A549 (cell line): ENCODE data around the gene DCBLD1. TPM values are rescaled to one million over a fixed set of nuclear protein-coding genes. Genes with fewer than 3 reads are reported as not detected.
A peak's percentile ranks its signal among the peaks of the same experiment; 100 is the strongest.

Experiments
- ATAC-seq, 2 experiments: fragments of 200-7000 bp in 1 of 2; fragments of >200 bp in 1 of 2; cut with Nextera tagmentation in 1 of 2; cut with Tn5 transposase in 1 of 2; 3 replicates each; pipeline versions ENCODE4 v1.8.0 to v1.9.1; 2018 to 2020; ENCODE audit warnings: mild to moderate bottlenecking in 1 of 2, moderate library complexity in 1 of 2
- CTCF ChIA-PET: fragments of 300-600 bp; sonication (Branson Sonifier 250); formaldehyde crosslinking; extraction: SDS; loops from one replicate; lab custom pipeline; 2021; ENCODE audit warnings: antibody characterized with exemption, inconsistent platforms; lab: Yijun Ruan, JAX
- POLR2A ChIA-PET: fragments of 350-600 bp; formaldehyde crosslinking; extraction: SDS; loops from one replicate; lab custom pipeline; 2021; ENCODE audit warnings: antibody characterized with exemption, inconsistent platforms; lab: Yijun Ruan, JAX
- DNase-seq, 2 experiments: peaks; one replicate each; pipeline versions ENCODE4 v3.0.0 to v3.0.0-alpha.2; 2011 to 2016; ENCODE audit warnings: low read depth in 1 of 2, low spot score in 1 of 2
- FAIRE-seq: peaks from 2 replicates; lab custom pipeline; 2011; peaks lifted over from hg19 to GRCh38; lab: Jason Lieb, UNC
- H3K27ac ChIP-seq, 2 experiments: fragments of >200 bp; sonication (Bioruptor Twin); formaldehyde crosslinking; 3 replicates each; pipeline ENCODE4 v1.5.1; 2016 to 2017
- H3K4me1 ChIP-seq: fragments of >200 bp; sonication (Bioruptor Twin); formaldehyde crosslinking; 3 replicates; pipeline ENCODE4 v1.6.1; 2016
- H3K4me2 ChIP-seq: fragments of >200 bp; sonication (Bioruptor Twin); formaldehyde crosslinking; 3 replicates; pipeline ENCODE4 v1.6.1; 2016
- H3K4me3 ChIP-seq: fragments of >200 bp; sonication (Bioruptor Twin); formaldehyde crosslinking; 3 replicates; pipeline ENCODE4 v1.5.1; 2016
- H3K9me3 ChIP-seq: fragments of >200 bp; sonication (Bioruptor Twin); formaldehyde crosslinking; 3 replicates; pipeline ENCODE4 v1.6.1; 2016
- BHLHE40 ChIP-seq: IDR thresholded peaks from 2 replicates; pipeline ENCODE4 v1.6.1; 2012; ENCODE audit warnings: low read depth, low read length, inconsistent platforms
- CEBPB ChIP-seq, 2 experiments: fragments of >200 bp in 1 of 2; sonication (Bioruptor Twin) in 1 of 2; formaldehyde crosslinking in 1 of 2; IDR thresholded peaks; 2 replicates each; pipeline ENCODE4 v1.6.1; 2012 to 2016
- EHF ChIP-seq: fragments of 250-450 bp; sonication (Bioruptor Pico); IDR thresholded peaks from 2 replicates; pipeline ENCODE4 v1.5.0; 2020; ENCODE audit warnings: mild to moderate bottlenecking
- EHMT2 ChIP-seq: fragments of 200-600 bp; sonication (generic); IDR thresholded peaks from 2 replicates; pipeline ENCODE4 v1.6.1; 2016; ENCODE audit warnings: antibody characterized with exemption, low read depth, mild to moderate bottlenecking, moderate library complexity
- ESRRA ChIP-seq: fragments of 150-350 bp; IDR thresholded peaks from 2 replicates; pipeline ENCODE4 v1.6.1; 2014; ENCODE audit warnings: mild to moderate bottlenecking, low read length, borderline replicate concordance
- FOXS1 ChIP-seq: fragments of 250-450 bp; sonication (Bioruptor Pico); IDR thresholded peaks from 2 replicates; pipeline ENCODE4 v1.5.0; 2020; ENCODE audit warnings: mild to moderate bottlenecking, moderate library complexity
- GATA3 ChIP-seq: IDR thresholded peaks from 2 replicates; pipeline ENCODE4 v1.6.1; 2012; ENCODE audit warnings: borderline replicate concordance
- HES2 ChIP-seq: fragments of >200 bp; sonication (Bioruptor Twin); formaldehyde crosslinking; IDR thresholded peaks from 2 replicates; pipeline ENCODE4 v1.6.1; 2016
- HOXB5 ChIP-seq: fragments of 250-450 bp; sonication (Bioruptor Pico); IDR thresholded peaks from 2 replicates; pipeline ENCODE4 v1.5.0; 2020; ENCODE audit warnings: mild to moderate bottlenecking, moderate library complexity
- KDM1A ChIP-seq: fragments of 200-600 bp; sonication (generic); IDR thresholded peaks from 2 replicates; pipeline ENCODE4 v1.6.1; 2016; ENCODE audit warnings: low read depth, mild to moderate bottlenecking
- KDM5A ChIP-seq: fragments of 200-600 bp; sonication (generic); IDR thresholded peaks from 2 replicates; pipeline ENCODE4 v1.6.1; 2016; ENCODE audit warnings: antibody characterized with exemption, mild to moderate bottlenecking
- MAZ ChIP-seq: fragments of 150-350 bp; IDR thresholded peaks from 2 replicates; pipeline ENCODE4 v1.6.1; 2014; ENCODE audit warnings: antibody characterized with exemption, low read depth, low read length, borderline replicate concordance
- MYC ChIP-seq: IDR thresholded peaks from 2 replicates; pipeline ENCODE4 v1.6.1; 2012; ENCODE audit warnings: mild to moderate bottlenecking, inconsistent platforms, low read length, improper control_type of control experiment, borderline replicate concordance
- NFE2L2 ChIP-seq: fragments of 150-350 bp; conservative IDR thresholded peaks from 2 replicates; pipeline ENCODE4 v1.6.1; 2014; ENCODE audit warnings: low read length
- POLR2AphosphoS2 ChIP-seq: conservative IDR thresholded peaks from 2 replicates; pipeline ENCODE4 v1.6.1; 2012; ENCODE audit warnings: low read length, improper control_type of control experiment, inconsistent platforms
- RARB ChIP-seq: fragments of 250-450 bp; sonication (Bioruptor Pico); IDR thresholded peaks from 2 replicates; pipeline ENCODE4 v1.8.0; 2021; ENCODE audit warnings: mild to moderate bottlenecking, moderate library complexity
- RCOR1 ChIP-seq: fragments of 150-350 bp; IDR thresholded peaks from 2 replicates; pipeline ENCODE4 v1.6.1; 2014; ENCODE audit warnings: antibody characterized with exemption, low read length, low read depth
- RFX5 ChIP-seq: fragments of 450-650 bp; IDR thresholded peaks from 2 replicates; pipeline ENCODE4 v1.7.1; 2014; ENCODE audit warnings: antibody characterized with exemption, mild to moderate bottlenecking, moderate library complexity
- RNF2 ChIP-seq: fragments of 200-600 bp; sonication (generic); IDR thresholded peaks from 2 replicates; pipeline ENCODE4 v1.6.1; 2016; ENCODE audit warnings: low read depth, mild to moderate bottlenecking, antibody characterized with exemption, moderate library complexity, borderline replicate concordance
- SREBF2 ChIP-seq: fragments of 450-650 bp; IDR thresholded peaks from 2 replicates; pipeline ENCODE4 v1.6.1; 2014; ENCODE audit warnings: mild to moderate bottlenecking, moderate library complexity
- USF2 ChIP-seq: fragments of 450-650 bp; IDR thresholded peaks from 2 replicates; pipeline ENCODE4 v1.6.1; 2014; ENCODE audit warnings: antibody characterized with exemption
- ZFP36 ChIP-seq: fragments of 450-650 bp; IDR thresholded peaks from 2 replicates; pipeline ENCODE4 v1.6.1; 2014; ENCODE audit warnings: borderline replicate concordance; ENCODE audit not compliant: partially characterized antibody
- ZNF302 ChIP-seq: fragments of 250-450 bp; sonication (Bioruptor Pico); IDR thresholded peaks from 2 replicates; pipeline ENCODE4 v1.9.0; 2021; ENCODE audit warnings: inconsistent platforms, mild to moderate bottlenecking, moderate library complexity
- WGBS: methylation state at CpG from one replicate; pipeline ENCODE4 v1.1.6; 2017; ENCODE audit errors: missing lambda C conversion rate; 5-methylcytosine and 5-hydroxymethylcytosine counted together
- polyA plus RNA-seq, 4 experiments: library from polyadenylated mRNA; depleted of rRNA in 3 of 4; stranded (reverse); fragments of >200 nt; fragmentation: RNase III in 1 of 4; extraction: RNeasy Plus Mini Kit Qiagen cat#74134 plus additional on column Dnase treatment in 1 of 4; gene quantifications; 2 replicates in 3 of 4; 3 replicates in 1 of 4; pipeline ENCODE4 v1.2.3, GENCODE V29; 2011 to 2017
- TF ChIP-seq, protein P1 (sequence below): IDR thresholded peaks from 2 replicates; pipeline ENCODE4 v1.6.1; 2012
- TF ChIP-seq, protein P2 (sequence below): fragments of 150-350 bp; IDR thresholded peaks from 2 replicates; pipeline ENCODE4 v1.6.1; 2014; ENCODE audit warnings: low read depth, mild to moderate bottlenecking, low read length

DCBLD1 gene
- polyA plus RNA-seq, 2 of the 4 experiments (the other 2 are of a cell fraction): 49.1 to 60.4 TPM

DNA sequence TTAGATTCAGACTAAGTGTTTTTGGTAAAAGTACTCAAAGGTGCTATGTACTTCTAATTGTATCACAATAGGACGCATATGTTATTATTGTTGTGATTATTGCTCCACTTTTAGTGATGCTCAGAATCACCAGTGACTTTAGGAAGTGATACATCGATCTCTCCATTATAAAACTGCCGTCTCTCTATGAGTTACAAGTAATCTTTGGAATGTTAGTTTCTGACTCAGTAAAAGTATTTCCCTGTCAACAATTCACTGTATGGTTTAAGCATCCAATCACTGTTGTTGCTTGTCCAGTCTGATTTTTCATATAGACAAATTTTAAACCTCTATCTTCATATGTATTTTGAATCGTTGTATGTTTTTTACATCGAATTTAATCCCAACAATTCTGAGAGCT, 9.4 kb downstream of the DCBLD1 start:
- WGBS: 7% methylated on average over 5 of the region's 5 CpGs
- TF ChIP-seq ZFP36 (no peak), MYC (no peak), SREBF2 (no peak), ESRRA (no peak), KDM5A (no peak), RCOR1 (no peak), FOXS1 (CRISPR knock-in tag) (no peak), USF2 (no peak), MAZ (no peak), GATA3 (no peak), RNF2 (no peak), HOXB5 (no peak), RARB (CRISPR knock-in tag) (no peak), BHLHE40 (no peak), HES2 (no peak), ZNF302 (no peak), EHF (CRISPR knock-in tag) (no peak)
- TF ChIP-seq, protein P1, sequence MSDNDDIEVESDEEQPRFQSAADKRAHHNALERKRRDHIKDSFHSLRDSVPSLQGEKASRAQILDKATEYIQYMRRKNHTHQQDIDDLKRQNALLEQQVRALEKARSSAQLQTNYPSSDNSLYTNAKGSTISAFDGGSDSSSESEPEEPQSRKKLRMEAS: no peak
- TF ChIP-seq, protein P2, sequence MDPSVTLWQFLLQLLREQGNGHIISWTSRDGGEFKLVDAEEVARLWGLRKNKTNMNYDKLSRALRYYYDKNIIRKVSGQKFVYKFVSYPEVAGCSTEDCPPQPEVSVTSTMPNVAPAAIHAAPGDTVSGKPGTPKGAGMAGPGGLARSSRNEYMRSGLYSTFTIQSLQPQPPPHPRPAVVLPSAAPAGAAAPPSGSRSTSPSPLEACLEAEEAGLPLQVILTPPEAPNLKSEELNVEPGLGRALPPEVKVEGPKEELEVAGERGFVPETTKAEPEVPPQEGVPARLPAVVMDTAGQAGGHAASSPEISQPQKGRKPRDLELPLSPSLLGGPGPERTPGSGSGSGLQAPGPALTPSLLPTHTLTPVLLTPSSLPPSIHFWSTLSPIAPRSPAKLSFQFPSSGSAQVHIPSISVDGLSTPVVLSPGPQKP: no peak
- peaks cover 88% of the 10 kb centered on the region for H3K4me1 ChIP-seq
- POLR2A ChIA-PET: no interaction called here
- peak overlapping the region; percentile 11; the same call in 1 of the 3 replicates for H3K4me3 ChIP-seq
- peak overlapping the region; percentile 79 for H3K4me2 ChIP-seq
- ATAC-seq (peak in 1 of 2 experiments; percentile 44; a peak in 3 of 6 replicates), FAIRE-seq (no peak), DNase-seq (no peak)
- peaks cover 4% of the 10 kb centered on the region; the same call in 1 of the 3 replicates for H3K9me3 ChIP-seq
- peak overlapping the region; percentile 87 to 91 for H3K27ac ChIP-seq
- CTCF ChIA-PET: interaction anchor here (1.0 kb wide), 2 partner anchors 8 to 36 kb away, joined by 3 read pairs; no protein-coding TSS in a partner anchor

- peak in 1 of 2 experiments; percentile 6; a peak in 1 of 6 replicates for ATAC-seq
- CTCF ChIA-PET: interaction anchor here (1.1 kb wide), 1 partner anchor 62 kb away, joined by 3 read pairs; no protein-coding TSS in a partner anchor
- H3K4me3 ChIP-seq: no peak overlapping the region; the same call in 2 of the 3 replicates
- TF ChIP-seq CEBPB (IDR thresholded peaks at IDR 0.05): peak in 1 of 2 experiments; percentile 14; a peak in 1 of 4 replicates
- no peak for TF ChIP-seq NFE2L2
- no peak for TF ChIP-seq RFX5
- 0 out of 2 replicates have a peak, but pooled peaks have one; percentile 40 for TF ChIP-seq KDM1A
- TF ChIP-seq EHMT2: no peak
- no peak for TF ChIP-seq ZNF302
- no peak for TF ChIP-seq POLR2AphosphoS2
- TF ChIP-seq, all 56 proteins: peak for 2
- Histone ChIP-seq H3K4me1 (peaks cover 92% of the 10 kb centered on the region), H3K9me3 (no peaks in the 10 kb centered on the region), H3K4me2 (peak overlapping the region; percentile 79), H3K27ac (peak overlapping the region; percentile 87 to 91)
- WGBS: 70% methylated on average over 2 of the region's 2 CpGs
- no peak for FAIRE-seq
- no peak for DNase-seq
- POLR2A ChIA-PET: interaction anchor here (2.5 kb wide), 1 partner anchor 10 kb away, joined by 10 read pairs; the partner anchor contains the start of gene DCBLD1
Measured at GRCh38 chr6:117493470-117493869, 11.0 kb downstream of the DCBLD1 start.
